Cardiac muscle cell (in vitro differentiated cells and primary cell): ENCODE measurements around the gene CD300LB. TPM values are rescaled to one million over a fixed set of nuclear protein-coding genes. Genes with fewer than 3 reads are reported as not detected.

Experiments used
- DNase-seq, 2 donors: peaks; one replicate each; pipeline versions ENCODE4 v3.0.0 to v3.0.0-alpha.2; 2010 to 2017; ENCODE audit warnings: low read depth in 1 of 2, low spot score in 1 of 2
- H3K27ac ChIP-seq: fragments of 200-600 bp; sonication (generic); 2 replicates; pipeline ENCODE4 v1.5.1; 2016
- H3K27me3 ChIP-seq: fragments of 200-600 bp; sonication (generic); 2 replicates; pipeline ENCODE4 v1.6.0; 2016; ENCODE audit warnings: control low read depth
- H3K36me3 ChIP-seq: fragments of 200-600 bp; sonication (generic); 2 replicates; pipeline ENCODE4 v1.5.1; 2016; ENCODE audit warnings: control low read depth
- H3K4me1 ChIP-seq: fragments of 200-600 bp; sonication (generic); 2 replicates; pipeline ENCODE4 v1.8.1; 2017; ENCODE audit warnings: low read depth, mild to moderate bottlenecking, mixed run types
- H3K4me3 ChIP-seq: fragments of 200-600 bp; sonication (generic); 2 replicates; pipeline ENCODE4 v1.5.1; 2016; ENCODE audit warnings: mild to moderate bottlenecking
- H3K9me3 ChIP-seq: fragments of 200-600 bp; sonication (generic); 2 replicates; pipeline ENCODE4 v1.5.1; 2017; ENCODE audit warnings: low read depth, mild to moderate bottlenecking, control low read depth
- polyA plus RNA-seq: library from polyadenylated mRNA; unstranded; fragments of >200 nt; fragmentation: Nextera tagmentation; extraction: Ambion mirVana; gene quantifications from 2 replicates; pipeline ENCODE4 v1.2.1, GENCODE V29; 2016
- total RNA-seq: library from RNA; depleted of rRNA; stranded (reverse); fragments of >200 nt; gene quantifications from 2 replicates; pipeline ENCODE4 v1.2.3, GENCODE V29; 2016
- TF ChIP-seq, protein P1 (sequence below): IDR thresholded peaks from 2 replicates; pipeline ENCODE4 v1.5.1; 2012; ENCODE audit warnings: low read depth, mild to moderate bottlenecking, low read length

CD300LB gene
- total and polyA plus RNA-seq, 2 experiments from 2014 or later: not detected

DNA sequence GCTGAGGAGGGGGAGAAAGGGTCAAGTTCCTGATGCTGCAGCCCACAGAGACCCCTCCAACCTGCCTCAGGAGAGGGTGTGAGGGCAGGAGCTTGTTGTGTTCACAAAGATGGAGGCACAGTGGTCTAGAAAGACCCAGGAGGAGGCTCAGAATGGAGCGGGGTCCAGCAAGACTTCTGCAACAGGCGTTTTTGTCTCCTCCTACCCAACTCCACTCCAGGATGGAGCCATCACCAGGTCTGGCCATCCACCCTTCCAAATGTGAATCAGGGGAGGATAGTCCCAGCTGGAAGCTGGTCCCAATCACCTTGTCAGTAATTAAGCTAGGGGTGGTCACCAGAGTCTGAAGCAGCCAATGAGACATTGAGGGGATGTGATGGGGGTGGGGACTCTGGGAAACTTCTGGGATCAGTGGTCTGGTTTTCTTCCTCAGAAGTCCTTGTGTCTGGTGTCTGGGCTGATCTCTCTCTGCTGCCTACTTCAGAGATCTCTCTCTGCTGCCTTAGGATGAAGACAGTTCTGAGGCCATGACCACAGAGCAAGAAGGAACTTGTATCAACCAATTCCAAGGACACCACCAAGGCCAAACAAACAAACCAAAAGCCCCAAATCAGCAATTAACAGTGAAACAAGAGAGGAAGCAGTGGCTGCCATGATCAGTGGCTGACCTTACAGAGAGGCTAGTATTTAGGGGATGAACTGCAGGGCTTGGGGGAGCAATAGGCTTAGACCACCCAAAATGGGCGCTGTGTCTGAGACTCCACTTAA is 14.5 kb downstream of the CD300LB start:
- H3K36me3 ChIP-seq: no peaks in the 10 kb centered on the region

DNA sequence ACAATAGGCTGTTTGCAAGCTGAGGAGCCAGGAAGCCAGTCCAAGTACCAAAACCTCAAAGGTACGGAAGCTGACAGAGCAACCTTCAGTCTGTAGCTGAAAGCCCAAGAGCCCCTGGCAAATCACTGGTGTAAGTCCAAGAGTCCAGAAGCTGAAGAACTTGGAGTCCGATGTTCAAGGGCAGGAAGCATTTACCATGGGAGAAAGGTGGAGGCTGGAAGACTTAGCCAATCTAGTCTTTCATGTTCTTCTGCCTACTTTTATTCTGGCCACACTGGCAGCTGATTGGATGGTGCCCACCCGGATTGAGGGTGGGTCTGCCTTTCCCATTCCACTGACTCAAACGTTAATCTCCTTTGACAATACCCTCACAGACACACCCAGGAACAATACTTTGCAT is 15.3 kb downstream of the CD300LB start:
- Histone ChIP-seq H3K4me1 (no peaks in the 10 kb centered on the region), H3K36me3 (no peaks in the 10 kb centered on the region), H3K9me3 (no peaks in the 10 kb centered on the region), H3K27ac (no peak overlapping the region), H3K4me3 (no peak overlapping the region), H3K27me3 (no peaks in the 10 kb centered on the region)
- no peak for DNase-seq
- TF ChIP-seq, protein P1, sequence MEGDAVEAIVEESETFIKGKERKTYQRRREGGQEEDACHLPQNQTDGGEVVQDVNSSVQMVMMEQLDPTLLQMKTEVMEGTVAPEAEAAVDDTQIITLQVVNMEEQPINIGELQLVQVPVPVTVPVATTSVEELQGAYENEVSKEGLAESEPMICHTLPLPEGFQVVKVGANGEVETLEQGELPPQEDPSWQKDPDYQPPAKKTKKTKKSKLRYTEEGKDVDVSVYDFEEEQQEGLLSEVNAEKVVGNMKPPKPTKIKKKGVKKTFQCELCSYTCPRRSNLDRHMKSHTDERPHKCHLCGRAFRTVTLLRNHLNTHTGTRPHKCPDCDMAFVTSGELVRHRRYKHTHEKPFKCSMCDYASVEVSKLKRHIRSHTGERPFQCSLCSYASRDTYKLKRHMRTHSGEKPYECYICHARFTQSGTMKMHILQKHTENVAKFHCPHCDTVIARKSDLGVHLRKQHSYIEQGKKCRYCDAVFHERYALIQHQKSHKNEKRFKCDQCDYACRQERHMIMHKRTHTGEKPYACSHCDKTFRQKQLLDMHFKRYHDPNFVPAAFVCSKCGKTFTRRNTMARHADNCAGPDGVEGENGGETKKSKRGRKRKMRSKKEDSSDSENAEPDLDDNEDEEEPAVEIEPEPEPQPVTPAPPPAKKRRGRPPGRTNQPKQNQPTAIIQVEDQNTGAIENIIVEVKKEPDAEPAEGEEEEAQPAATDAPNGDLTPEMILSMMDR: no peak

More for the DNA sequence above, 14.5 kb downstream of the CD300LB start:
- Histone ChIP-seq H3K27ac (no peak overlapping the region), H3K4me1 (no peaks in the 10 kb centered on the region), H3K4me3 (no peak overlapping the region), H3K9me3 (no peaks in the 10 kb centered on the region), H3K27me3 (no peaks in the 10 kb centered on the region)
- no peak for DNase-seq
- TF ChIP-seq, protein P1: no peak

DNA sequence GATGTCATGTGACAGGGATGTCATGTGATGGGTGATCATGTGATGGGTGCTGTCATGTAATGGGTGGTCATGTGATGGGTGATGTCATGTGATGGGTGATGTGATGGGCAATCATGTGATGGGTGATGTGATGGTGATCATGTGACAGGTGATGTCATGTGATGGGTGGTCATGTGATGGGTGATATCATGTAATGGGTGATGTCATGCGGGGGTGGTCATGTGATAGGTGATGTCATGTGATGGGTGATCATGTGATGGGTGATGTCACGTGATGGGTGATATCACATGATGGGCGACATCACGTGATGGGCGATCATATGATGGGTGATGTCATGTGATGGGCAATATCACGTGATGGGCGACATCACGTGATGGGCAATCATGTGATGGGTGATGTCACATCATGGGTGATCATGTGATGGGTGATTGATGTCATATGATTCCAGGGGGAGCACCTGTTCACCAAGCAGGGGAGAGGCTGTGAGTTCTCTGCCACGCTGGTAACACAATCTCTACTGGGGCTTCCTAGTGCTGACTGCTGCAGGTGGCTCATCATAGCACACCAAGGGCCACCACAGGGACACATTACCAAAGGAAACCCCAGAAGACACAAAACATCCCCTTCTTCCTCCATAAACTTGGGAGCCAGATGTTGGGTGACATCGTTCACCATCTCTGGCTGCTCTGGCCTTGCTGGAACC is 16.5 kb downstream of the CD300LB start:
- Histone ChIP-seq H3K4me3 (no peak overlapping the region), H3K27me3 (no peaks in the 10 kb centered on the region), H3K9me3 (no peaks in the 10 kb centered on the region), H3K27ac (no peak overlapping the region), H3K36me3 (no peaks in the 10 kb centered on the region), H3K4me1 (no peaks in the 10 kb centered on the region)
- TF ChIP-seq, protein P1: no peak
- DNase-seq: peak in 1 of 2 donors; percentile 22

DNA sequence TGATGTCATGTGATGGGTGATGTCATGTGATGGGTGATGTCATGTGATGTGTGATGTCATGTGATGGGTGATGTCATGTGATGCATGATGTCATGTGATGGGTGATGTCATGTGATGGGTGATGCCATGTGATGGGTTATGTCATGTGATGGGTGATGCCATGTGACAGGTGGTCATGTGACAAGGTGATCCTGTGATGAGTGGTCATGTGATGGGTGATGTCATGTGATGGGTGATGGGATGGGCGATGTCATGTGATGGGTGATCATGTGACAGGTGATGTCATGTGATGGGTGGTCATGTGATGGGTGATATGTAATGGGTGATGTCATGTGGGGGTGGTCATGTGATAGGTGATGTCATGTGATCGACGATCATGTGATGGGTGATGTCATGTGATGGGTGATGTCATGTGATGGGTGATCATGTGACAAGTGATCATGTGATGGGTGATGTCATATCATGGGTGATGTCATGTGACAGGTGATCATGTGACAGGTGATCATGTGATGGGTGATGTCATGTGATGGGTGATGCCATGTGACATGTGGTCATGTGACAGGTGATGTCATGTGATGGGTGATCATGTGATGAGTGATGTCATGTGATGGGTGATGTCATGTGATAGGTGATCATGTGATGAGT is 17.2 kb downstream of the CD300LB start:
- DNase-seq: peak; percentile 40 to 52
- Histone ChIP-seq H3K4me3 (no peak overlapping the region), H3K36me3 (no peaks in the 10 kb centered on the region), H3K27ac (no peak overlapping the region), H3K9me3 (no peaks in the 10 kb centered on the region), H3K4me1 (no peaks in the 10 kb centered on the region), H3K27me3 (no peaks in the 10 kb centered on the region)
- TF ChIP-seq, protein P1: no peak

DNA sequence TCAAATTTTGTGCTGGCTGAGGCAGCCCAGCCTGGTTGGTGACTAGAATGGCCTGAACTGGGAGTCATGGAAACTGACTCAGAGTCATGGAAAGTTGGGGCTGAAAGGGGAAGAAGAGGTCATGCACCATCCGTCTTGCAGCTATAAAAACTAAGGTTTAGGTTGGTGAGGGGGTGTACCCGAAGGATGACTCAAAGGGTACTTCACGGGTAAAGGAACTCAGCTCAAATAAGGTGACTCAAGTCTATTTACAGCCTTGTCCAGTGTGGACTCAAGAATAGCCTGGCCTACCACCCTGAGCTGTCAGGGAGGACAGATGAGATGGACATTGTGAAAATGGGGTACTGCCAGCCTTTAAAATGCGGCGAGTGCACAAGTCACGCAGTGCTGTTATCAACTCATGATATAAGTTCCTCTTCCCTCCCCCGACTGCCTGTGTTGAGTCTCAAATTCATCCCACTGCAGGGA is 18.6 kb downstream of the CD300LB start:
- Histone ChIP-seq H3K9me3 (no peaks in the 10 kb centered on the region), H3K27me3 (no peaks in the 10 kb centered on the region), H3K36me3 (no peaks in the 10 kb centered on the region), H3K27ac (no peak overlapping the region), H3K4me1 (no peaks in the 10 kb centered on the region), H3K4me3 (no peak overlapping the region)
- TF ChIP-seq, protein P1: no peak
- peak; percentile 1 to 27 for DNase-seq
